Smooth muscle cell of the brain vasculature (primary cell): ENCODE data around the gene SSBP2.
A peak's percentile ranks its signal among the peaks of the same experiment; 100 is the strongest.
"Not testable (repeated sequence)": the region's sequence is repeated elsewhere in the genome, so short reads cannot be mapped to it uniquely, and the experiment has no call there.

Experiments
- DNase-seq: peaks from one replicate; pipeline ENCODE4 v3.0.0-alpha.2; 2012; ENCODE audit warnings: low read depth, low spot score

Gene SSBP2

GRCh38 chr5:81530919-81531318 is 220.0 kb downstream of the SSBP2 start:
- DNase-seq = no peak

DNA sequence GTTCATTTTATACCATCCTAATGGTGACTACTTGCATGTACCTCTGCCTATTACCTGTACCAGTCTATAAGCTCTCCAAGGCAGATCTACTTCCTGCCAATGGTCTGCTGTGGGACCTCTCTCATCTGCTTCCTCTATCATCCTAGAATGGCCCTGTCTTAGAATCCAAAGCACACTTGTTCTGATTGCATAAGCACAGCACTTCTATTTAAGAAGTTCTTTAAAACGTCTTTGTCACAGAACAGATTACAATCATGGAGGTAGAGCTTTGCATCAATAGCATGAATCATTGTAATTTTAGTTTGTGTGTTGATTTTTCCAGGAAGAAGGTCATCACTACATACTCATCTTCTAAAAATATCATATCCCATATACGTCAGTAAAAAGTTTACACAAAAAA is 225.2 kb downstream of the SSBP2 start:
- DNase-seq = no peak

GRCh38 chr5:81524015-81524414 is 226.9 kb downstream of the SSBP2 start:
- no peak for DNase-seq

DNA sequence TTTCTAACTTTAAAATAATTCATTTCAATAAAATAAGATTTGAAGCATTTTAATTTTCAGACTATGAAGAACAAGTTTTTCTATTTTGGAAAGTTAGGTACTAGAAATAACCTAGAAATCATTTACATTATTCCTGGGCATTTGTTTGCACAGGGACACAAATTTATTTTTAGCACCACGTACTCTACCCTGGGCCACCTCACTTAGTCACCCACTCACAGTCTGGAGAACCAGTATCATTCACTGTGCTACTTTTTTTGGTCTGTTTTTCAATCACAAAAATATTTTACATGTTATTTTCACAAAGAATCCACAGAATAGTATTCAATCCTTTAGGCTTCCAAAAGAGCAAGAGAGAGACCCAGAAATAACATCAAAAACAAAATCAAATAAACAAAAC is 228.3 kb downstream of the SSBP2 start:
- no peak for DNase-seq

DNA sequence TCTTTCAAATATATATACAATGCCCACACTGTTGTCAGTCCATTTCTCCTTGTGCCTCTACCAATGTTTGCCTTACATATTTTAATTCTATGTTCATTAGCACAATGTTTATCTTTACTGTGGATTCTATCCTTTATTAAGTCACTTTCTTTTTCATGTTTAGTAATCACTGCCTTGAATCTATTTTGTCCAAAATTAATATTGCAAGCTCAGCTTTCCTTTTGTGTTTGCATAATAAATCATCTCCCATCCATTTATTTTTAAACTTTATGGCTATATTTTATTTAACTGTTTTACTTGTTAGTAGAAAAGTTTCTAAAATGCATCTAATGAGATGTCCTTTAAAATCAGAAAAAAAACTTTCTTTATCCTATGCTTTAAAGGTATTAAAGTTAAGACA is 230.1 kb downstream of the SSBP2 start:
- DNase-seq = no peak

- no peak for DNase-seq
Measured at GRCh38 chr5:81519217-81519905, 231.5 kb downstream of the SSBP2 start.

GRCh38 chr5:81517462-81517861 is 233.4 kb downstream of the SSBP2 start:
- no peak for DNase-seq

- DNase-seq = no peak
Measured at GRCh38 chr5:81516091-81516490, 234.8 kb downstream of the SSBP2 start.

- DNase-seq = no peak
Measured at GRCh38 chr5:81513982-81514381, 236.9 kb downstream of the SSBP2 start.

GRCh38 chr5:81513473-81513872 is 237.4 kb downstream of the SSBP2 start:
- no peak for DNase-seq

DNA sequence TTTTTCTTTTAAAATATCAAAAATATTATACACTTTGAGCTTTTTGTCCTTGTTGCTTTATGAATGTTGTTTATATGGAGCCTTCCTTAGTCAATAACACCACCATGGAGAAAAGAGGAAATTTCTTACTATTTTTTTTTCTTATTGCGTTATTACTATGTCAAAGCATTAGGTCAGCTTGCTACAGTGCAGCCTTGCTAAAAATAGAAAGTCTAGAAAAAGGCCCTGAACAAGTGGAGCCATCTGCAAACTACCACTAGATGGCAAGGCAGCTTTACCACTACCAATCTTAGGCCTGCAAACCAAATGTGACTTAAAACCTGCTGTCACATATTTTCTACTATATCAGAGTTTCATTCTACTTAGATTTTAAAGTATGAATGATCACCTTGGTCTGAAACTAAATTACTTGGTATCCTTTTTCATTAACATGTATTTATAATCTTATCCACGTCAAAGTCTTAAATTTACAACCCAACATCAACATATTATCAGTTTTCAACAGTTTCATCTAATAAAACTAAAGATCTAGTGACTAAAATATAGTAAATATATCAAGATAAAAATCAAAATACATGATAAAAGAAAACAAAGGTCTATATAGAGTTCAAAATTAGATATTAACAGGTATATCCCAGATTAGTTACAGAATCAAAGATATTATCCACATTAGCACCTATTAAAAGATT is 243.9 kb downstream of the SSBP2 start:
- peak; percentile 49 for DNase-seq

GRCh38 chr5:81506378-81506777 is 244.5 kb downstream of the SSBP2 start:
- DNase-seq = no peak

DNA sequence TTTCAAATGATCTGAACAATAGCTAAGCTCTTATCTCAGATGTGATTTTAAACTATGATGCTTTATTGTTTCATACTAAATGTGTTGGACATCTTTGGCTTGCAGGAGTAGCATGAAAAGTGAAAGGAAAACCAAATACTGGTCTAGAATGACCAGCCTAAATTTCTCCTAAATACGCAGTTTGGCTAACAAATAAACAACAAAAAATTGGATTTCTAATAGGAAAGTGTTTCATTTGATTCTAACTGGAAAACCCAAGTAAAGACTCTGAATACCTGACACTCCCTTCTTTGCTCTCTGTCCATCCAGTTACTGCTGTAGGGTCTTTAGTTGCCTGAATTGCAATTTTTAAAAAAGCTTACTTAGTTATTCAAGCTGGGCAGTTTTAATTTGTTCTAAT is 245.2 kb downstream of the SSBP2 start:
- DNase-seq = no peak

DNA sequence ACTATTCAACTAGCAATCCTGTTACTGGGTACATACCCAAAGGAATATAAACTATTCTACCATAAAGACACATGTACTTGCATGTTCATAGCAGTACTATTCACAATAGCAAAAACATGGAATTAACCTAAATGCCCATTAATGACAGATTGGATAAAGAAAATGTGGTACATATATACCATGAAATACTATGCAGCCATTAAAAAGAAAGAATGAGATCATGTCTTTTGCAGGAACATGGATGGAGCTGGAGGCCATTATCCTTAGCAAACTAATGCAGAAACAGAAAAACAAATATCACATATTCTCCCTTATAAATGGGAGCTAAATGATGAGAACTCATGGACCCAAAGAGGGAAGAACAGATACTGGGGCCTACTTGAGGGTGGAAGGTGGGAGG is 247.3 kb downstream of the SSBP2 start:
- DNase-seq = not testable (repeated sequence)

DNA sequence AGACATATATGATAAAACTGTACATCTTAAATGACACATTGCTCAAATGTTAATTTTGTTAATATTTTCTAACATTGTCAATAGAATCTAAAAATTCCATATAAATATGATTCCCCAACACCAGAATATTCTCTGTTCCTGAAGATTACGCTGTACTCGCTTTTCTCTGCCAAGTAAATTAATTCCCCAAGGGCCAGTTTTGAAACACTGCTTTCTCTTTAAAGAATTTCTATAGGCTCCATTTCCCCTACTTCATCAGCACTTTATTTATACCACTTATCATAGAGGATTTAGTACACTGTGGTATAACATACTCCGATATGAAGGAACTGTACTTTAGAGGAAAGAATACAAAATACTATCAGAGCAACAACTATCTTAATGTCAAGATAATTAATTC is 255.6 kb downstream of the SSBP2 start:
- no peak for DNase-seq

DNA sequence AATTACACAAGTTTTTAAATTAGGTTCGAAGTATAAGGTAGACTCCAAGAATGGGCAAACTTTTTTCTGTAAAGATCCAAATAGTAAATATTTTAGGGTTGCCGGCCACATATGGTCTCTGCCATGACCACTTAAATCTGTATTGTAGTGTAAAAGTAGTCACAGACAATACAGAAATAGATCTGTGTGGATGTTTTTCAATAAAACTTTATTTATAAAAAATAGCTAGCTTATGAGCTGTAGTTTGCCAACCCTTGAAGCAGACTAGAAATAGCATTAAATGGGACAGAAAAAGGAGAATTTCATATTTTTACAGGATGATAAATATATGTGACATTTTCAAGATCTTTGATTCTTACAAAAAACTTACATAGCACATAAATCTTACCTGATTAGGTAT is 262.0 kb downstream of the SSBP2 start:
- no peak for DNase-seq

- no peak for DNase-seq
Measured at GRCh38 chr5:81486711-81487110, 264.2 kb downstream of the SSBP2 start.

DNA sequence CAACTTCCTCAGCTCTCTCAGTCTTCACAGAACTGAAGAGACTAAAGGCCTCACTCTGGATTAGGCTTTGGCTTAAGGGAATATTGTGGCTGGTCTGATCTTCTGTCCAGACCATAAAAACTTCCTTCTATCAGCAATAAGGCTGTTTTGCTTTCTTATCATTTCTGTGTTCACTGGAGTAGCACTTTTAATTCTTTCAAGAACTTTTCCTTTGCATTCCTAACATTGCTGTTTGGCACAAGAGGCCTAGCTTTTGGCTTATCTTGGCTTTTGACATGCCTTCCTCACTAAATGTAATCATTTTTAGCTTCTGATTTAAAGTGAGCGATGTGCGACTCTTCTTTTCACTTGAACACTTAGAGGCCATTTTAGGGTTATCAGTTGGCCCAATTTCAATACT is 268.3 kb downstream of the SSBP2 start:
- DNase-seq = no peak

DNA sequence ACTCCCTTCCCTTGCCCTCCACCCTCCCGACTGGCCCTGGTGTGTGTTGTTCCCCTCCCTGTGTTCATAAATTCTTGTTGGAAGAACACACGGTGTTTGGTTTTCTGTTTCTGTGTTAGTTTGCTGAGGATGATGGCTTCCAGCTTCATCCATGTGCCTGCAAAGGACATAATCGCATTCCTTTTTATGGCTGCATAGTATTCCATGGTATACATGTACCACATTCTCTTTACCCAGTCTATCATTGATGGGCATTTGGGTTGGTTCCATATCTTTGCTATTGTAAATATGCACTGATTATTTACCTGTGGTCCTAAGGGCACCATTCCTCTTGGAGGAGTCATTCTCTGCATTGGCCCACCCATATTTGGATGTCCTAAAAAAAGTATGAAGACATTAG is 277.5 kb downstream of the SSBP2 start:
- not testable (repeated sequence) for DNase-seq

GRCh38 chr5:81469676-81470075 is 281.2 kb downstream of the SSBP2 start:
- DNase-seq = no peak

DNA sequence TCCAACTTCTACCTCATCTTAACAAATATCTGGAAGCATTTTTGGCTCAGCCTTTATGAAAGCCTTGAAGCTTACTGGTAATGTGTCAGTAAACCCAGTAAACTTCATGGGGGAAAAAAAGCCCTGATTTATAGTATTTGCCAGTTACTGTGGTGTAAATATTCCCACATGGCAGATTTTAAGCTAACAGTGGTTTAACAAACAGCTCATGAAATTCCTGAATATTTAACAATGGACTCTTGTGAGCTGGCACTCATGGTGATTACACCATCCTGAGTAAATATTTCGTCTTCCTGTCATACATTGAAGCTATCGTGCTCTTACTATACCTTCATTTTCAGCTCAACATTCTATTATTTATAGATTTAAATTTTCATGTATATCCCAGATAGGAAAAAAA is 300.0 kb downstream of the SSBP2 start:
- no peak for DNase-seq

DNA sequence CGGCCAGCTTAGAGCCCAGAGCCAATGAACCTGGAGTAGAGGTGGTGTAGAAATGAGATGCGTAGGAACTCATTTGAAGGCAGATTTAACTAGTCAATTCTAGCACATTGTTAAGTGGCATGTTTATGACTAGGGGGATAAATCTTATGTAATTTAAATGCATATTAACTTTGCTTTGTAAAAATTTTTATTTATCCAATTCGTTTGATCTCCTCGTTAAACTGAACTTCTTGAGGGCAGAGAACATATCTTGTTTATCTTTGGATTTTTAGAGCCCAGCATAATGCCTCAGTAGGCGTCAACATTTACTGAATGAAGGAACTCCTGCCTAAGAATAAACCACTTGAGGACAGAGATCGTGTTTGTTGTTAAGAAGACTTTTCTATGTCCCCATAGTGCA is 315.9 kb downstream of the SSBP2 start:
- DNase-seq = no peak

- DNase-seq = no peak
Measured at GRCh38 chr5:81429985-81430384, 320.9 kb downstream of the SSBP2 start.

- DNase-seq = no peak
Measured at GRCh38 chr5:81429363-81429762, 321.5 kb downstream of the SSBP2 start.
